GM23338 (cell line): ENCODE results near the gene GTF3C5. TPM values are rescaled to one million over a fixed set of nuclear protein-coding genes. Genes with fewer than 3 reads are reported as not detected.

ENCODE experiments used
- ATAC-seq: fragments of 200-7000 bp; cut with Tn5 transposase; 3 replicates; pipeline ENCODE4 v1.9.1; 2020
- DNase-seq: peaks from one replicate; pipeline ENCODE4 v3.0.0-alpha.2; 2015; ENCODE audit warnings: low spot score
- H2AFZ ChIP-seq: fragments of 200-600 bp; sonication (generic); 2 replicates; pipeline ENCODE4 v1.8.0; 2016; ENCODE audit warnings: antibody characterized with exemption, mild to moderate bottlenecking, moderate library complexity
- H3F3A ChIP-seq: fragments of 200-600 bp; sonication (generic); replicated peaks from 2 replicates; pipeline ENCODE4 v1.8.0; 2017; ENCODE audit warnings: antibody characterized with exemption, mixed run types, low read depth
- H3K27ac ChIP-seq: fragments of 200-600 bp; sonication (generic); 2 replicates; pipeline ENCODE4 v1.6.1; 2016; ENCODE audit warnings: low read depth
- H3K27me3 ChIP-seq: fragments of 200-600 bp; sonication (generic); 2 replicates; pipeline ENCODE4 v1.8.0; 2016; ENCODE audit warnings: mild to moderate bottlenecking, mixed run types, moderate library complexity; ENCODE audit not compliant: insufficient read depth
- H3K36me3 ChIP-seq: fragments of 200-600 bp; sonication (generic); 2 replicates; pipeline ENCODE4 v1.8.0; 2016; ENCODE audit warnings: mild to moderate bottlenecking; ENCODE audit not compliant: insufficient read depth
- H3K4me1 ChIP-seq: fragments of 200-600 bp; sonication (generic); 2 replicates; pipeline ENCODE4 v1.8.0; 2016; ENCODE audit warnings: mild to moderate bottlenecking, moderate library complexity; ENCODE audit not compliant: insufficient read depth
- H3K4me2 ChIP-seq: fragments of 200-600 bp; sonication (generic); 2 replicates; pipeline ENCODE4 v1.7.1; 2017; ENCODE audit warnings: mixed run types
- H3K4me3 ChIP-seq: fragments of 200-600 bp; sonication (generic); 2 replicates; pipeline ENCODE4 v1.6.1; 2016; ENCODE audit warnings: mixed run types
- H3K79me2 ChIP-seq: fragments of 200-600 bp; sonication (generic); replicated peaks from 2 replicates; pipeline ENCODE4 v1.8.0; 2017; ENCODE audit warnings: mild to moderate bottlenecking; ENCODE audit not compliant: insufficient read depth
- H3K9me2 ChIP-seq: fragments of 200-600 bp; sonication (generic); 2 replicates; pipeline ENCODE4 v1.8.0; 2017; ENCODE audit not compliant: insufficient read depth
- H4K20me1 ChIP-seq: fragments of 200-600 bp; sonication (generic); replicated peaks from 2 replicates; pipeline ENCODE4 v1.8.0; 2017; ENCODE audit warnings: mild to moderate bottlenecking; ENCODE audit not compliant: insufficient read depth
- H3K27ac Mint-ChIP-seq: 2 replicates; pipeline ENCODE4 v1.8.0; 2020; ENCODE audit warnings: inconsistent platforms, mild to moderate bottlenecking, moderate library complexity, mixed read lengths
- H3K27me3 Mint-ChIP-seq: 3 replicates; pipeline ENCODE4 v1.8.0; 2022; ENCODE audit warnings: low read depth, mild to moderate bottlenecking, moderate library complexity, mixed read lengths, inconsistent platforms; ENCODE audit not compliant: insufficient read depth, poor library complexity
- H3K36me3 Mint-ChIP-seq: 3 replicates; pipeline ENCODE4 v1.8.0; 2021; ENCODE audit warnings: low read depth, mild to moderate bottlenecking, inconsistent platforms, moderate library complexity, mixed read lengths
- H3K4me1 Mint-ChIP-seq: 3 replicates; pipeline ENCODE4 v1.8.0; 2020; ENCODE audit warnings: mild to moderate bottlenecking, inconsistent platforms, mixed read lengths
- H3K4me3 Mint-ChIP-seq: 3 replicates; pipeline ENCODE4 v1.8.0; 2021; ENCODE audit warnings: moderate library complexity, mild to moderate bottlenecking, inconsistent platforms, mixed read lengths
- H3K9me3 Mint-ChIP-seq: 3 replicates; pipeline ENCODE4 v1.8.0; 2020; ENCODE audit warnings: moderate library complexity, mild to moderate bottlenecking, inconsistent platforms, mixed read lengths
- CREB1 ChIP-seq: fragments of 250-450 bp; sonication (Bioruptor Pico); IDR thresholded peaks from 2 replicates; pipeline ENCODE4 v1.5.0; 2020; ENCODE audit warnings: low read depth, mild to moderate bottlenecking, moderate library complexity
- CTCF ChIP-seq, 2 experiments: fragments of 200-600 bp in 1 of 2; sonication (generic) in 1 of 2; conservative IDR thresholded peaks; 2 replicates each; pipeline versions ENCODE4 v1.5.1 to v1.6.1; 2016 to 2017; ENCODE audit warnings: antibody characterized with exemption in 2 of 2, low read depth in 2 of 2, mild to moderate bottlenecking in 2 of 2, moderate library complexity in 1 of 2
- ETS1 ChIP-seq: IDR thresholded peaks from 2 replicates; pipeline ENCODE4 v1.6.1; 2016; ENCODE audit warnings: antibody characterized with exemption
- EZH2 ChIP-seq: fragments of 200-600 bp; sonication (generic); IDR thresholded peaks from one replicate; pipeline ENCODE4 v1.8.0; 2017; ENCODE audit warnings: antibody characterized with exemption, mild to moderate bottlenecking, low read depth; ENCODE audit not compliant: unreplicated experiment
- EZH2phosphoT487 ChIP-seq: fragments of 200-600 bp; sonication (generic); IDR thresholded peaks from one replicate; pipeline ENCODE4 v1.8.1; 2018; ENCODE audit warnings: antibody characterized with exemption; ENCODE audit not compliant: unreplicated experiment
- JUNB ChIP-seq: IDR thresholded peaks from one replicate; pipeline ENCODE4 v1.6.1; 2016; ENCODE audit warnings: antibody characterized with exemption; ENCODE audit not compliant: unreplicated experiment
- NANOG ChIP-seq: IDR thresholded peaks from 2 replicates; pipeline ENCODE4 v1.6.1; 2016; ENCODE audit warnings: antibody characterized with exemption, borderline replicate concordance
- POLR2AphosphoS5 ChIP-seq: IDR thresholded peaks from 2 replicates; pipeline ENCODE4 v1.6.1; 2016; ENCODE audit warnings: antibody characterized with exemption, low read depth
- REST ChIP-seq: IDR thresholded peaks from one replicate; pipeline ENCODE4 v1.6.1; 2018; ENCODE audit warnings: antibody characterized with exemption; ENCODE audit not compliant: unreplicated experiment
- STAT1 ChIP-seq: IDR thresholded peaks from one replicate; pipeline ENCODE4 v1.6.1; 2016; ENCODE audit warnings: antibody characterized with exemption; ENCODE audit not compliant: unreplicated experiment
- ZNF114 ChIP-seq: fragments of 250-450 bp; sonication (Bioruptor Pico); IDR thresholded peaks from 2 replicates; pipeline ENCODE4 v1.5.0; 2020; ENCODE audit warnings: mild to moderate bottlenecking, moderate library complexity
- ZNF331 ChIP-seq: fragments of 250-450 bp; sonication (Bioruptor Pico); IDR thresholded peaks from 2 replicates; pipeline ENCODE4 v1.5.0; 2020; ENCODE audit warnings: low read depth, mild to moderate bottlenecking, moderate library complexity
- ZNF462 ChIP-seq: fragments of 250-450 bp; sonication (Bioruptor Pico); IDR thresholded peaks from 2 replicates; pipeline ENCODE4 v1.5.0; 2020; ENCODE audit warnings: mild to moderate bottlenecking, moderate library complexity
- polyA plus RNA-seq: library from polyadenylated mRNA; unstranded; fragments of >200 nt; fragmentation: Nextera tagmentation; extraction: Ambion mirVana; gene quantifications from 2 replicates; pipeline ENCODE4 v1.2.1, GENCODE V29; 2016
- total RNA-seq: library from RNA; depleted of rRNA; stranded (reverse); fragments of >200 nt; shearing (Covaris generic); gene quantifications from 2 replicates; pipeline ENCODE4 v1.2.3, GENCODE V29; 2014

GTF3C5 gene
- total and polyA plus RNA-seq, 2 experiments from 2014 or later: 46.0 to 78.8 TPM

GRCh38 chr9:133098871-133099270 is 68.1 kb downstream of the GTF3C5 start:
- Mint-ChIP-seq H3K9me3 (peaks cover 15% of the 10 kb centered on the region; the same call in 2 of the 3 replicates), H3K27ac (no peak overlapping the region), H3K36me3 (peaks cover 39% of the 10 kb centered on the region), H3K27me3 (no peaks in the 10 kb centered on the region), H3K4me1 (no peaks in the 10 kb centered on the region), H3K4me3 (no peak overlapping the region)
- Histone ChIP-seq H3F3A (no peaks in the 10 kb centered on the region), H3K4me2 (no peak overlapping the region), H3K36me3 (no peaks in the 10 kb centered on the region), H4K20me1 (no peaks in the 10 kb centered on the region), H3K4me3 (no peak overlapping the region), H3K4me1 (no peaks in the 10 kb centered on the region), H3K27me3 (no peaks in the 10 kb centered on the region), H3K27ac (no peak overlapping the region), H3K79me2 (no peaks in the 10 kb centered on the region), H2AFZ (no peak overlapping the region), H3K9me2 (no peaks in the 10 kb centered on the region)
- DNase-seq (no peak), ATAC-seq (no peak)
- TF ChIP-seq ZNF114 (no peak), STAT1 (no peak), ZNF331 (no peak), JUNB (no peak), REST (no peak), CTCF (conservative IDR thresholded peaks at IDR 0.05; ENCODE audit: low read depth in 2 of 2) (no peak), POLR2AphosphoS5 (no peak), CREB1 (no peak), ETS1 (no peak), ZNF462 (CRISPR knock-in tag) (no peak), NANOG (no peak), EZH2phosphoT487 (no peak), EZH2 (no peak)
